Esophagus squamous epithelium (tissue), 5 donors: ENCODE results near the gene NRP2. TPM values are rescaled to one million over a fixed set of nuclear protein-coding genes. Genes with fewer than 3 reads are reported as not detected.
A peak's percentile ranks its signal among the peaks of the same experiment; 100 is the strongest.

Experiments
- DNase-seq: peaks from one replicate; lab custom pipeline; 2025; lab: John Stamatoyannopoulos, UW
- H3K27ac ChIP-seq, 4 donors: fragments of 200-600 bp; sonication (generic); one replicate each; pipeline ENCODE4 v1.5.1; 2016 to 2019; ENCODE audit warnings: mild to moderate bottlenecking in 1 of 4
- H3K27me3 ChIP-seq, 4 donors: fragments of 200-600 bp; sonication (generic); 1 replicate in 3 of 4; 2 replicates in 1 of 4; pipeline versions ENCODE4 v1.5.1 to v1.6.0; 2017 to 2021; ENCODE audit warnings: antibody characterized with exemption in 1 of 4
- H3K36me3 ChIP-seq, 3 donors: fragments of 200-600 bp; sonication (generic); one replicate each; pipeline ENCODE4 v1.5.1; 2016 to 2019
- H3K4me1 ChIP-seq, 3 donors: fragments of 200-600 bp; sonication (generic); one replicate each; pipeline ENCODE4 v1.5.1; 2017 to 2019
- H3K4me3 ChIP-seq, 4 donors: fragments of 200-600 bp; sonication (generic); 1 replicate in 3 of 4; 2 replicates in 1 of 4; pipeline ENCODE4 v1.5.1; 2016 to 2019; ENCODE audit warnings: mild to moderate bottlenecking in 2 of 4, moderate library complexity in 1 of 4
- H3K9me3 ChIP-seq, 3 donors: fragments of 200-600 bp; sonication (generic); one replicate each; pipeline ENCODE4 v1.5.1; 2016 to 2019
- CTCF ChIP-seq, 6 experiments: fragments of 450-650 bp in 4 of 6; fragments of 200-600 bp in 2 of 6; sonication (generic) in 2 of 6; IDR thresholded peaks; one replicate each; pipeline ENCODE4 v1.5.1; 2016 to 2019; ENCODE audit warnings: antibody characterized with exemption in 6 of 6, mild to moderate bottlenecking in 4 of 6, moderate library complexity in 4 of 6
- POLR2A ChIP-seq, 4 donors: fragments of 450-650 bp; IDR thresholded peaks; one replicate each; pipeline ENCODE4 v1.6.1; 2017; ENCODE audit warnings: antibody characterized with exemption in 4 of 4, mild to moderate bottlenecking in 4 of 4, moderate library complexity in 3 of 4
- WGBS, 2 donors: methylation state at CpG; one replicate each; pipeline ENCODE4 v1.1.5; 2018; 5-methylcytosine and 5-hydroxymethylcytosine counted together
- intact Hi-C: fragments of 100-400 bp; cut with DNase I; formaldehyde crosslinking; loops from one replicate; pipeline ENCODE4 v1.15.0; 2022
- total RNA-seq, 4 donors: library from RNA; depleted of rRNA; stranded (reverse); fragments of >200 nt; gene quantifications; one replicate each; pipeline ENCODE4 v1.1.0, GENCODE V29; 2016
- donor health status: DM: yes; HTN: yes; CAD: no.

The NRP2 gene
- total RNA-seq, 4 donors from 2014 or later, result 7.1 to 58.6 (median 21.4) TPM

DNA sequence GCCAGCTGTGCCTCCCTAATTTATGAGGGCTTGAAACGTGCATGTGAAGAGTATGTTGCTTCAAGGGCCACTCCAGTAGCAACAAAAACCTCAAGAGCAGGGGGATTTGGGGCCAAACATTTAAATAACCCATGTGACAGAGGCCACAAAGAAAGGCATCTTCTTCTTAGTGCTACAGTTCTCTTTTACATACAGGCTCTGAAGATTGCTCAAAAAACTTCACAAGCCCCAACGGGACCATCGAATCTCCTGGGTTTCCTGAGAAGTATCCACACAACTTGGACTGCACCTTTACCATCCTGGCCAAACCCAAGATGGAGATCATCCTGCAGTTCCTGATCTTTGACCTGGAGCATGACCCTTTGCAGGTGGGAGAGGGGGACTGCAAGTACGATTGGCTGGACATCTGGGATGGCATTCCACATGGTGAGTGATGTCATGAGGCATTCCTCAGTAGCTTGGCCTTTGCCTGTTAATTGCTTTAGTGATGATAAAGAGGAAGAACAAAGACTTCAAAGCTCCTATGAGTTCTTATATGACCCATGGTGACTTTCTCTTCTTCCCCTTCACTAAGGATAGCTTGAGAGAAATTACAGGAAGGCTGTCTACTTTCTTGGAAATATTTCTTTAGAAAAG is 40.1 kb downstream of the NRP2 start:
- Histone ChIP-seq H3K9me3 (no peaks in the 10 kb centered on the region), H3K27me3 (no peaks in the 10 kb centered on the region), H3K36me3 (peaks cover 0 to 46% (median 16%) of the 10 kb centered on the region in 3 donors), H3K27ac (peak overlapping the region in 1 of 4 donors; percentile 2), H3K4me1 (peaks cover 5 to 50% (median 9%) of the 10 kb centered on the region in 3 donors), H3K4me3 (no peak overlapping the region)
- no peak for DNase-seq
- TF ChIP-seq POLR2A (IDR thresholded peaks at IDR 0.05) (no peak), CTCF (IDR thresholded peaks at IDR 0.05) (no peak)
- intact Hi-C loops, result no loop called here
- WGBS, 2 donors, result 78 to 82% methylated on average over 4 of the region's 4 CpGs

- TF ChIP-seq POLR2A (IDR thresholded peaks at IDR 0.05), result no peak
- TF ChIP-seq CTCF (IDR thresholded peaks at IDR 0.05), result no peak
Measured at GRCh38 chr2:205723179-205723578, 40.9 kb downstream of the NRP2 start.

GRCh38 chr2:205725059-205725458 is 42.8 kb downstream of the NRP2 start:
- Histone ChIP-seq H3K36me3 (peaks cover 0 to 65% (median 16%) of the 10 kb centered on the region in 3 donors), H3K4me3 (no peak overlapping the region), H3K4me1 (peaks cover 4 to 26% (median 5%) of the 10 kb centered on the region in 3 donors), H3K27me3 (no peaks in the 10 kb centered on the region), H3K9me3 (no peaks in the 10 kb centered on the region), H3K27ac (no peak overlapping the region)
- no peak for TF ChIP-seq POLR2A (IDR thresholded peaks at IDR 0.05)
- no peak for TF ChIP-seq CTCF (IDR thresholded peaks at IDR 0.05)
- intact Hi-C loops, result no loop called here
- 92% methylated on average over 4 to 5 of the region's 5 CpGs for WGBS, 2 donors
- no peak for DNase-seq

More at GRCh38 chr2:205723179-205723578, 40.9 kb downstream of the NRP2 start:
- no peak overlapping the region for H3K4me3 ChIP-seq
- intact Hi-C loops, result no loop called here
- WGBS, 2 donors, result 93 to 97% methylated on average over 2 of the region's 2 CpGs
- no peaks in the 10 kb centered on the region for H3K9me3 ChIP-seq
- no peak for DNase-seq
- peaks cover 5 to 42% (median 7%) of the 10 kb centered on the region in 3 donors for H3K4me1 ChIP-seq
- H3K27me3 ChIP-seq, result no peaks in the 10 kb centered on the region
- H3K27ac ChIP-seq, result no peak overlapping the region
- H3K36me3 ChIP-seq, result peaks cover 0 to 54% (median 16%) of the 10 kb centered on the region in 3 donors

DNA sequence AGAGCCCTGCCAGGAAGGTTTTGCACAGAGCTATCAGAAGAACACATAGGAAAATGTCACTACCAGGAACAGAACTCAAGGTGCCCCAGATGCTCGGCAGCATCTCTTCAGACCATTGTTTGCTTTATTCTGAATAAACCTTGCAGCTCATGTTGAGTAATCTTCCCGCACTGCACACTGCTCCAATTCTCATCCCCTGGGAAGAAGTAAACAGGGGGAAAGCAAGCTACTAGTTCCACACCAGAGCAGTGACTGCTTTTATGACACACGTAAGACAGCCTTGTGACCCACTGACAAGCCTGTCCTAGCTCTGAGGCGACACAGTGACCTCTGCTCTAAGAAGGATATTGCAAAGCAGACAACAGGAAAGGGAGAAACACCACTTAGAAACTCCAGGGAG is 44.2 kb downstream of the NRP2 start:
- H3K36me3 ChIP-seq, result peaks cover 0 to 77% (median 16%) of the 10 kb centered on the region in 3 donors
- no peak for TF ChIP-seq CTCF (IDR thresholded peaks at IDR 0.05)
- no peak for TF ChIP-seq POLR2A (IDR thresholded peaks at IDR 0.05)
- no peak overlapping the region for H3K4me3 ChIP-seq
- 94% methylated on average over 3 to 4 of the region's 4 CpGs for WGBS, 2 donors
- no peaks in the 10 kb centered on the region for H3K27me3 ChIP-seq
- H3K4me1 ChIP-seq, result peaks cover 0 to 25% (median 12%) of the 10 kb centered on the region in 3 donors
- H3K9me3 ChIP-seq, result no peaks in the 10 kb centered on the region
- H3K27ac ChIP-seq, result peak overlapping the region in 1 of 4 donors; percentile 14
- intact Hi-C loops, result no loop called here
- DNase-seq, result no peak

DNA sequence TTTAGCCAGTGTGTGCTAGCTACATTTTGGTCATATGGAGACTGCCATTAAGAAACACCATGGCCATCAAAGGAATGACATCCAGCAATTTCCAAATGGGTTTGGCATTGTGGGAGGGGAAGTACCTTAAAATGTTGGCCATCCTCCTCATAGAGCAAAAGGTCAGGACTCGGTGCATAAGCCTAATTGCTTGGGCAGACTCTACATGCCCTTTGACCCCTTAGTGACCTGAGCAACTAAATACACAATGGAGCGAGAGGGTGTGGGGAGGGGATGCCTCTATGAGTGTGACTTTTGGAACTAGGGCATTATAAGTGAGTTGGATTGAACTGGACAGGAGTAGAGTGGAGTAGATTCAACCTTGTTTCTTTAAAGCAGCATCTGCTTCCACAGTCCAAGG is 44.9 kb downstream of the NRP2 start:
- TF ChIP-seq POLR2A (IDR thresholded peaks at IDR 0.05), result no peak
- TF ChIP-seq CTCF (IDR thresholded peaks at IDR 0.05), result no peak
- peak overlapping the region in 1 of 4 donors; percentile 40 for H3K27ac ChIP-seq
- H3K4me1 ChIP-seq, result peaks cover 0 to 26% (median 13%) of the 10 kb centered on the region in 3 donors
- H3K36me3 ChIP-seq, result peaks cover 0 to 82% (median 16%) of the 10 kb centered on the region in 3 donors
- no peak overlapping the region for H3K4me3 ChIP-seq
- no peak for DNase-seq
- intact Hi-C loops, result no loop called here
- H3K9me3 ChIP-seq, result no peaks in the 10 kb centered on the region
- WGBS, 2 donors, result 71 to 93% methylated on average over 2 of the region's 2 CpGs
- no peaks in the 10 kb centered on the region for H3K27me3 ChIP-seq
